ENCODE measurements around the gene UBXN7.
"Not testable (repeated sequence)": the region's sequence is repeated elsewhere in the genome, so short reads cannot be mapped to it uniquely, and the experiment has no call there.

Gene UBXN7

GRCh38 chr3:196397941-196398340 is 34.3 kb downstream of the UBXN7 start:
- Histone ChIP-seq H3K9me3 (ENCODE audit: control insufficient read depth in 2 of 2, low read length in 2 of 2) (no peaks in the 10 kb centered on the region), H3K4me3 (ENCODE audit: low read length in 2 of 2) (no peak overlapping the region), H3K27me3 (ENCODE audit: control insufficient read depth in 2 of 2, insufficient read depth in 2 of 2, low read length in 2 of 2) (no peaks in the 10 kb centered on the region), H3K36me3 (ENCODE audit: control insufficient read depth in 2 of 2, insufficient read depth in 2 of 2, low read length in 2 of 2) (peaks cover 9 to 38% of the 10 kb centered on the region in 2 donors), H3K27ac (ENCODE audit: low read depth in 2 of 2, low read length in 2 of 2) (no peak overlapping the region), H3K4me1 (ENCODE audit: control insufficient read depth in 2 of 2, insufficient read depth in 2 of 2, low read length in 2 of 2) (no peaks in the 10 kb centered on the region), H3K9ac (ENCODE audit: low read depth in 1 of 2, low read length in 2 of 2) (no peak overlapping the region)

GRCh38 chr3:196390116-196390515 is 42.1 kb downstream of the UBXN7 start:
- no peaks in the 10 kb centered on the region for H3K4me1 ChIP-seq (ENCODE audit: control insufficient read depth in 2 of 2, insufficient read depth in 2 of 2, low read length in 2 of 2)
- no peaks in the 10 kb centered on the region for H3K9me3 ChIP-seq (ENCODE audit: control insufficient read depth in 2 of 2, low read length in 2 of 2)
- no peak overlapping the region for H3K4me3 ChIP-seq (ENCODE audit: low read length in 2 of 2)
- no peak overlapping the region for H3K9ac ChIP-seq (ENCODE audit: low read depth in 1 of 2, low read length in 2 of 2)
- H3K36me3 ChIP-seq (ENCODE audit: control insufficient read depth in 2 of 2, insufficient read depth in 2 of 2, low read length in 2 of 2): peaks cover 21 to 28% of the 10 kb centered on the region in 2 donors
- H3K27ac ChIP-seq (ENCODE audit: low read depth in 2 of 2, low read length in 2 of 2): no peak overlapping the region
- no peaks in the 10 kb centered on the region for H3K27me3 ChIP-seq (ENCODE audit: control insufficient read depth in 2 of 2, insufficient read depth in 2 of 2, low read length in 2 of 2)

- no peaks in the 10 kb centered on the region for H3K27me3 ChIP-seq (ENCODE audit: control insufficient read depth in 2 of 2, insufficient read depth in 2 of 2, low read length in 2 of 2)
- H3K4me3 ChIP-seq (ENCODE audit: low read length in 2 of 2): no peak overlapping the region
- no peak overlapping the region for H3K9ac ChIP-seq (ENCODE audit: low read depth in 1 of 2, low read length in 2 of 2)
- H3K27ac ChIP-seq (ENCODE audit: low read depth in 2 of 2, low read length in 2 of 2): no peak overlapping the region
- no peaks in the 10 kb centered on the region for H3K9me3 ChIP-seq (ENCODE audit: control insufficient read depth in 2 of 2, low read length in 2 of 2)
- peaks cover 21 to 25% of the 10 kb centered on the region in 2 donors for H3K36me3 ChIP-seq (ENCODE audit: control insufficient read depth in 2 of 2, insufficient read depth in 2 of 2, low read length in 2 of 2)
- H3K4me1 ChIP-seq (ENCODE audit: control insufficient read depth in 2 of 2, insufficient read depth in 2 of 2, low read length in 2 of 2): no peaks in the 10 kb centered on the region
These were observed 43.3 kb downstream of the UBXN7 start for GRCh38 chr3:196388956-196389355.

- H3K36me3 ChIP-seq (ENCODE audit: control insufficient read depth in 2 of 2, insufficient read depth in 2 of 2, low read length in 2 of 2): peaks cover 21% of the 10 kb centered on the region in 2 donors
- not testable (repeated sequence) for H3K27me3 ChIP-seq (ENCODE audit: control insufficient read depth in 2 of 2, insufficient read depth in 2 of 2, low read length in 2 of 2); H3K27ac ChIP-seq (ENCODE audit: low read depth in 2 of 2, low read length in 2 of 2); H3K9me3 ChIP-seq (ENCODE audit: control insufficient read depth in 2 of 2, low read length in 2 of 2); H3K4me1 ChIP-seq (ENCODE audit: control insufficient read depth in 2 of 2, insufficient read depth in 2 of 2, low read length in 2 of 2); H3K9ac ChIP-seq (ENCODE audit: low read depth in 1 of 2, low read length in 2 of 2); H3K4me3 ChIP-seq (ENCODE audit: low read length in 2 of 2)
These were observed 44.3 kb downstream of the UBXN7 start for GRCh38 chr3:196387941-196388340.

- not testable (repeated sequence) for H3K4me1 ChIP-seq (ENCODE audit: control insufficient read depth in 2 of 2, insufficient read depth in 2 of 2, low read length in 2 of 2); H3K27me3 ChIP-seq (ENCODE audit: control insufficient read depth in 2 of 2, insufficient read depth in 2 of 2, low read length in 2 of 2); H3K4me3 ChIP-seq (ENCODE audit: low read length in 2 of 2); H3K27ac ChIP-seq (ENCODE audit: low read depth in 2 of 2, low read length in 2 of 2); H3K9me3 ChIP-seq (ENCODE audit: control insufficient read depth in 2 of 2, low read length in 2 of 2); H3K9ac ChIP-seq (ENCODE audit: low read depth in 1 of 2, low read length in 2 of 2)
- peaks cover 20 to 21% of the 10 kb centered on the region in 2 donors for H3K36me3 ChIP-seq (ENCODE audit: control insufficient read depth in 2 of 2, insufficient read depth in 2 of 2, low read length in 2 of 2)
These were observed 45.4 kb downstream of the UBXN7 start for GRCh38 chr3:196386797-196387196.

GRCh38 chr3:196386034-196386433 is 46.2 kb downstream of the UBXN7 start:
- not testable (repeated sequence) for H3K27me3 ChIP-seq (ENCODE audit: control insufficient read depth in 2 of 2, insufficient read depth in 2 of 2, low read length in 2 of 2); H3K9ac ChIP-seq (ENCODE audit: low read depth in 1 of 2, low read length in 2 of 2); H3K9me3 ChIP-seq (ENCODE audit: control insufficient read depth in 2 of 2, low read length in 2 of 2); H3K4me1 ChIP-seq (ENCODE audit: control insufficient read depth in 2 of 2, insufficient read depth in 2 of 2, low read length in 2 of 2); H3K4me3 ChIP-seq (ENCODE audit: low read length in 2 of 2); H3K27ac ChIP-seq (ENCODE audit: low read depth in 2 of 2, low read length in 2 of 2)
- H3K36me3 ChIP-seq (ENCODE audit: control insufficient read depth in 2 of 2, insufficient read depth in 2 of 2, low read length in 2 of 2): peaks cover 13 to 16% of the 10 kb centered on the region in 2 donors

- H3K27ac ChIP-seq (ENCODE audit: low read depth in 2 of 2, low read length in 2 of 2); H3K4me1 ChIP-seq (ENCODE audit: control insufficient read depth in 2 of 2, insufficient read depth in 2 of 2, low read length in 2 of 2); H3K9me3 ChIP-seq (ENCODE audit: control insufficient read depth in 2 of 2, low read length in 2 of 2); H3K4me3 ChIP-seq (ENCODE audit: low read length in 2 of 2); H3K9ac ChIP-seq (ENCODE audit: low read depth in 1 of 2, low read length in 2 of 2); H3K27me3 ChIP-seq (ENCODE audit: control insufficient read depth in 2 of 2, insufficient read depth in 2 of 2, low read length in 2 of 2): not testable (repeated sequence)
- H3K36me3 ChIP-seq (ENCODE audit: control insufficient read depth in 2 of 2, insufficient read depth in 2 of 2, low read length in 2 of 2): peaks cover 10 to 17% of the 10 kb centered on the region in 2 donors
These were observed 46.8 kb downstream of the UBXN7 start for GRCh38 chr3:196385446-196385845.

GRCh38 chr3:196378146-196378841 is 53.9 kb downstream of the UBXN7 start:
- H3K4me1 ChIP-seq (ENCODE audit: control insufficient read depth in 2 of 2, insufficient read depth in 2 of 2, low read length in 2 of 2): no peaks in the 10 kb centered on the region
- H3K9ac ChIP-seq (ENCODE audit: low read depth in 1 of 2, low read length in 2 of 2): no peak overlapping the region
- H3K4me3 ChIP-seq (ENCODE audit: low read length in 2 of 2): no peak overlapping the region
- peaks cover 6 to 7% of the 10 kb centered on the region in 2 donors for H3K36me3 ChIP-seq (ENCODE audit: control insufficient read depth in 2 of 2, insufficient read depth in 2 of 2, low read length in 2 of 2)
- no peaks in the 10 kb centered on the region for H3K9me3 ChIP-seq (ENCODE audit: control insufficient read depth in 2 of 2, low read length in 2 of 2)
- H3K27me3 ChIP-seq (ENCODE audit: control insufficient read depth in 2 of 2, insufficient read depth in 2 of 2, low read length in 2 of 2): no peaks in the 10 kb centered on the region
- no peak overlapping the region for H3K27ac ChIP-seq (ENCODE audit: low read depth in 2 of 2, low read length in 2 of 2)

- Histone ChIP-seq H3K9ac (ENCODE audit: low read depth in 1 of 2, low read length in 2 of 2) (no peak overlapping the region), H3K4me3 (ENCODE audit: low read length in 2 of 2) (no peak overlapping the region), H3K27ac (ENCODE audit: low read depth in 2 of 2, low read length in 2 of 2) (no peak overlapping the region), H3K4me1 (ENCODE audit: control insufficient read depth in 2 of 2, insufficient read depth in 2 of 2, low read length in 2 of 2) (no peaks in the 10 kb centered on the region), H3K27me3 (ENCODE audit: control insufficient read depth in 2 of 2, insufficient read depth in 2 of 2, low read length in 2 of 2) (no peaks in the 10 kb centered on the region), H3K9me3 (ENCODE audit: control insufficient read depth in 2 of 2, low read length in 2 of 2) (no peaks in the 10 kb centered on the region), H3K36me3 (ENCODE audit: control insufficient read depth in 2 of 2, insufficient read depth in 2 of 2, low read length in 2 of 2) (peaks cover 6 to 7% of the 10 kb centered on the region in 2 donors)
These were observed 54.9 kb downstream of the UBXN7 start for GRCh38 chr3:196377321-196377720.

GRCh38 chr3:196365736-196366135 is 66.5 kb downstream of the UBXN7 start:
- Histone ChIP-seq H3K9me3 (ENCODE audit: control insufficient read depth in 2 of 2, low read length in 2 of 2) (no peaks in the 10 kb centered on the region), H3K4me1 (ENCODE audit: control insufficient read depth in 2 of 2, insufficient read depth in 2 of 2, low read length in 2 of 2) (no peaks in the 10 kb centered on the region), H3K36me3 (ENCODE audit: control insufficient read depth in 2 of 2, insufficient read depth in 2 of 2, low read length in 2 of 2) (peaks cover 22 to 44% of the 10 kb centered on the region in 2 donors), H3K27me3 (ENCODE audit: control insufficient read depth in 2 of 2, insufficient read depth in 2 of 2, low read length in 2 of 2) (no peaks in the 10 kb centered on the region), H3K4me3 (ENCODE audit: low read length in 2 of 2) (no peak overlapping the region), H3K27ac (ENCODE audit: low read depth in 2 of 2, low read length in 2 of 2) (no peak overlapping the region), H3K9ac (ENCODE audit: low read depth in 1 of 2, low read length in 2 of 2) (no peak overlapping the region)

Measured in mucosa of rectum (tissue), 2 donors.